Measurements from ENCODE around the gene DGKH.

DGKH gene

DNA sequence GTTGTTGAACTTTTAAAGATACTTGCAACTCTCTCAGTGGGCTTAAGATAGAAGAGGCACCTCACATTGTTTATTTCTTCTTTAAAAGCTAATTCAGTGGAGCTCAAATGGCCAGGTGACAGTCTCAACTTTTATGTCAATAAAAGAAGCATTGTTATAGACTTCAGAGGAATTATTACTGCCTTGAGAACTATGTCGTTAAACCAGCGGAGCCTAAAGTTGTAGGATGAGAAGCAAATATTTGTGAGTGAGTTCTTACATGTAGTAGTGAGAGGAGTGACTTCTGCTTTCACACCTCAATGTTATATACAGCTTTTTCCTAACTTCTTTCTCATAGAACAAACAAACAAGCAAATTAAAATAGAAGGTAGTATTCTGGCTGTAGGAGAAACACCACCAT lies 31.2 kb upstream of the DGKH start:
- TF ChIP-seq, protein P1, sequence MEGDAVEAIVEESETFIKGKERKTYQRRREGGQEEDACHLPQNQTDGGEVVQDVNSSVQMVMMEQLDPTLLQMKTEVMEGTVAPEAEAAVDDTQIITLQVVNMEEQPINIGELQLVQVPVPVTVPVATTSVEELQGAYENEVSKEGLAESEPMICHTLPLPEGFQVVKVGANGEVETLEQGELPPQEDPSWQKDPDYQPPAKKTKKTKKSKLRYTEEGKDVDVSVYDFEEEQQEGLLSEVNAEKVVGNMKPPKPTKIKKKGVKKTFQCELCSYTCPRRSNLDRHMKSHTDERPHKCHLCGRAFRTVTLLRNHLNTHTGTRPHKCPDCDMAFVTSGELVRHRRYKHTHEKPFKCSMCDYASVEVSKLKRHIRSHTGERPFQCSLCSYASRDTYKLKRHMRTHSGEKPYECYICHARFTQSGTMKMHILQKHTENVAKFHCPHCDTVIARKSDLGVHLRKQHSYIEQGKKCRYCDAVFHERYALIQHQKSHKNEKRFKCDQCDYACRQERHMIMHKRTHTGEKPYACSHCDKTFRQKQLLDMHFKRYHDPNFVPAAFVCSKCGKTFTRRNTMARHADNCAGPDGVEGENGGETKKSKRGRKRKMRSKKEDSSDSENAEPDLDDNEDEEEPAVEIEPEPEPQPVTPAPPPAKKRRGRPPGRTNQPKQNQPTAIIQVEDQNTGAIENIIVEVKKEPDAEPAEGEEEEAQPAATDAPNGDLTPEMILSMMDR (IDR thresholded peaks at IDR 0.05), result no peak

DNA sequence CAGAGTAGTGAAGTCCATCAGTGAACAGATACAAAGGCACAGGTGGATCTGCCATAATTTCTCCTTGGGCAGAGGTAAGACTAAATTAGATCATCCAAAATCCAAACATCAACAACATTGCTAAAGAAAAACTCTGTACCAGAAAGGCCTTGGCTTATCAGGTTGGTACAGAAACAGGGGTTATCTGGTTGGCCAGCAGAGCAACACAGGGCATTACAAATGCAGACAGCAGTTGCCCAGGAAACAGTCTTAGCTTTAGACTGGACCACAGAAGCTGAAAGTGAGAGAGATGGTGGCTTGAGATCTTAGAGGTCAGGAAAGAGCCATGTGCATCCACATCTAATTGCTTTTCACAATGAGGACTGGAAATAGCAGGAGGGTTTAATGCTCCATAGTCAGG lies 26.6 kb upstream of the DGKH start:
- TF ChIP-seq, protein P1 (IDR thresholded peaks at IDR 0.05), result no peak

GRCh38 chr13:42022336-42022735 lies 26.1 kb upstream of the DGKH start:
- TF ChIP-seq, protein P1 (IDR thresholded peaks at IDR 0.05), result no peak

- TF ChIP-seq, protein P1 (IDR thresholded peaks at IDR 0.05), result no peak
Observed at GRCh38 chr13:42022796-42023493, 25.5 kb upstream of the DGKH start.

DNA sequence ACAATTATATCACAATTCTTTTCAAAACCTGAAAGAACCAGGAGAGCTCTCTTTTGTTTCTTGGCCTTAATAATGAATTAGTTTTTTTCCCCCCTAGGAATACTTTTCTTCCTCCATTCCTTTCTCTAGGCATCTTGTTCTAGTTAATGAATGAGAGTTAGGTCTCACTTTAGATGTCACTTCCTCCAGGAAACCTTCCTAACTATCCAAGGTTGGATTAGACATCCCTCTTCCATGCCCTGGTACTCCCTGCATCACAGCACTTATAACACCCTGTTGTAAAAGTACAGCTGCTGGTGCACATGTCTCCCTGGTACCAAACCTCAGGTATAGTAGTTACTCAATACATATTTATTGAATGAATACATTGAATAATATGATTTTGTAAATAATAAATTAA lies 21.2 kb upstream of the DGKH start:
- TF ChIP-seq, protein P1 (IDR thresholded peaks at IDR 0.05), result no peak

GRCh38 chr13:42028113-42028799 lies 20.2 kb upstream of the DGKH start:
- TF ChIP-seq, protein P1 (IDR thresholded peaks at IDR 0.05), result no peak

GRCh38 chr13:42035905-42036521 lies 12.4 kb upstream of the DGKH start:
- TF ChIP-seq, protein P1 (IDR thresholded peaks at IDR 0.05), result no peak
